K562 (cell line): ENCODE measurements around the gene ZNF787.

Experiments used
- CTCF ChIP-seq, 3 experiments: IDR thresholded peaks in 2 of 3; conservative IDR thresholded peaks in 1 of 3; 2 replicates each; pipeline ENCODE4 v1.5.1; 2011 to 2012; ENCODE audit warnings: low read length in 3 of 3, mild to moderate bottlenecking in 3 of 3, control low read depth in 2 of 3, improper control_type of control experiment in 1 of 3, inconsistent platforms in 1 of 3, low read depth in 1 of 3, mixed read lengths in 1 of 3, moderate library complexity in 1 of 3; ENCODE audit not compliant: insufficient read depth in 2 of 3
- EP300 ChIP-seq: IDR thresholded peaks from 2 replicates; pipeline ENCODE4 v1.6.1; 2012; ENCODE audit warnings: low read length, improper control_type of control experiment
- GABPB1 ChIP-seq: sonication (generic); formaldehyde crosslinking; IDR thresholded peaks from 2 replicates; pipeline ENCODE4 v1.8.0; 2022; ENCODE audit warnings: mild to moderate bottlenecking, missing genetic modification reagents
- MBD1 ChIP-seq: fragments of 250-450 bp; sonication (Bioruptor Pico); IDR thresholded peaks from 2 replicates; pipeline ENCODE4 v1.8.0; 2022; ENCODE audit warnings: inconsistent platforms
- PREB ChIP-seq: sonication (generic); formaldehyde crosslinking; IDR thresholded peaks from 2 replicates; pipeline ENCODE4 v1.8.1; 2023; ENCODE audit warnings: mild to moderate bottlenecking, missing genetic modification reagents
- RFX5 ChIP-seq: IDR thresholded peaks from 2 replicates; pipeline ENCODE4 v1.6.1; 2011; ENCODE audit warnings: low read depth, mild to moderate bottlenecking, improper control_type of control experiment, low read length
- RHOXF2B ChIP-seq: fragments of 250-450 bp; sonication (Bioruptor Pico); conservative IDR thresholded peaks from 2 replicates; pipeline ENCODE4 v1.5.1; 2021
- ZNF253 ChIP-seq: fragments of 250-450 bp; sonication (Bioruptor Pico); conservative IDR thresholded peaks from 2 replicates; pipeline ENCODE4 v1.6.1; 2021; ENCODE audit warnings: mild to moderate bottlenecking
- ZNF263 ChIP-seq: sonication (generic); formaldehyde crosslinking; IDR thresholded peaks from 2 replicates; pipeline ENCODE4 v1.8.0; 2022; ENCODE audit warnings: mild to moderate bottlenecking, missing genetic modification reagents, borderline replicate concordance
- ZNF274 ChIP-seq: IDR thresholded peaks from 2 replicates; pipeline ENCODE4 v1.6.1; 2011; ENCODE audit warnings: low read depth, mild to moderate bottlenecking, low read length, moderate library complexity, borderline replicate concordance
- ZNF766 ChIP-seq: fragments of 200-800 bp; sonication (Bioruptor generic); conservative IDR thresholded peaks from 2 replicates; pipeline ENCODE4 v1.6.1; 2016; ENCODE audit warnings: missing genetic modification characterization, missing compliant biosample characterization

GRCh38 chr19:56170261-56170660 lies 49.2 kb upstream of the ZNF787 start:
- TF ChIP-seq CTCF (IDR thresholded peaks at IDR 0.05 in 2 of 3, conservative IDR thresholded peaks at IDR 0.05 in 1 of 3; ENCODE audit: insufficient read depth in 2 of 3, low read depth in 1 of 3, low read length in 3 of 3) (no peak), GABPB1 (no peak), EP300 (no peak), ZNF253 (CRISPR knock-in tag) (no peak), RHOXF2B (CRISPR knock-in tag) (no peak), RFX5 (no peak), ZNF766 (CRISPR knock-in tag) (no peak), PREB (CRISPR knock-in tag) (no peak), ZNF263 (CRISPR knock-in tag) (no peak), MBD1 (no peak), ZNF274 (no peak)
